MM.1S (cell line): ENCODE data around the gene LRWD1.

Experiments
- DNase-seq: peaks from one replicate; pipeline ENCODE4 v3.0.0-alpha.2; 2015
- H2AFZ ChIP-seq: fragments of 300-600 bp; sonication (generic); 2 replicates; pipeline ENCODE4 v1.6.0; 2016; ENCODE audit warnings: antibody characterized with exemption, low read length
- H3F3A ChIP-seq: fragments of 300-600 bp; sonication (generic); 2 replicates; pipeline ENCODE4 v1.6.1; 2016; ENCODE audit warnings: mild to moderate bottlenecking, antibody characterized with exemption, low read length, moderate library complexity, mixed read lengths; ENCODE audit not compliant: insufficient read depth
- H3K27ac ChIP-seq: fragments of 300-600 bp; sonication (generic); 2 replicates; pipeline ENCODE4 v1.5.1; 2016; ENCODE audit warnings: mild to moderate bottlenecking, low read length
- H3K27me3 ChIP-seq: fragments of 300-600 bp; sonication (generic); replicated peaks from 2 replicates; pipeline ENCODE4 v1.6.0; 2016; ENCODE audit warnings: low read length; ENCODE audit not compliant: insufficient read depth
- H3K36me3 ChIP-seq: fragments of 300-600 bp; sonication (generic); replicated peaks from 2 replicates; pipeline ENCODE4 v1.6.1; 2016; ENCODE audit warnings: mild to moderate bottlenecking, low read length, mixed read lengths; ENCODE audit not compliant: insufficient read depth
- H3K4me1 ChIP-seq: fragments of 300-600 bp; sonication (generic); 2 replicates; pipeline ENCODE4 v1.6.1; 2016; ENCODE audit warnings: low read length, mixed read lengths
- H3K4me2 ChIP-seq: fragments of 300-600 bp; sonication (generic); 2 replicates; pipeline ENCODE4 v1.6.0; 2016; ENCODE audit warnings: low read depth, low read length
- H3K4me3 ChIP-seq: fragments of 300-600 bp; sonication (generic); 2 replicates; pipeline ENCODE4 v1.5.1; 2016; ENCODE audit warnings: low read length, mixed read lengths
- H3K79me2 ChIP-seq: fragments of 300-600 bp; sonication (generic); 2 replicates; pipeline ENCODE4 v1.6.1; 2016; ENCODE audit warnings: mixed run types, low read length, mixed read lengths
- H3K9ac ChIP-seq: fragments of 300-600 bp; sonication (generic); 2 replicates; pipeline ENCODE4 v1.6.1; 2016; ENCODE audit warnings: low read length, mixed read lengths
- H3K9me2 ChIP-seq: fragments of 300-600 bp; sonication (generic); replicated peaks from 2 replicates; pipeline ENCODE4 v1.6.1; 2016; ENCODE audit warnings: mild to moderate bottlenecking, low read length, mixed read lengths; ENCODE audit not compliant: insufficient read depth
- H3K9me3 ChIP-seq: fragments of 300-600 bp; sonication (generic); replicated peaks from 2 replicates; pipeline ENCODE4 v1.6.1; 2016; ENCODE audit warnings: mild to moderate bottlenecking, low read length, mixed read lengths; ENCODE audit not compliant: insufficient read depth
- H4K20me1 ChIP-seq: fragments of 300-600 bp; sonication (generic); 2 replicates; pipeline ENCODE4 v1.6.1; 2016; ENCODE audit warnings: mild to moderate bottlenecking, low read length, moderate library complexity, mixed read lengths; ENCODE audit not compliant: insufficient read depth
- EZH2 ChIP-seq: fragments of 300-600 bp; sonication (generic); optimal IDR thresholded peaks from 2 replicates; pipeline ENCODE3; 2017; ENCODE audit warnings: low read depth, mild to moderate bottlenecking, antibody characterized with exemption, low read length, mixed read lengths
- EZH2phosphoT487 ChIP-seq: fragments of 300-600 bp; sonication (generic); IDR thresholded peaks from 2 replicates; pipeline ENCODE4 v1.6.1; 2018; ENCODE audit warnings: antibody characterized with exemption, low read length
- TF ChIP-seq, protein P1 (sequence below): fragments of 300-600 bp; sonication (generic); IDR thresholded peaks from 2 replicates; pipeline ENCODE4 v1.5.1; 2016; ENCODE audit warnings: antibody characterized with exemption, low read length, mixed read lengths

Gene LRWD1

DNA sequence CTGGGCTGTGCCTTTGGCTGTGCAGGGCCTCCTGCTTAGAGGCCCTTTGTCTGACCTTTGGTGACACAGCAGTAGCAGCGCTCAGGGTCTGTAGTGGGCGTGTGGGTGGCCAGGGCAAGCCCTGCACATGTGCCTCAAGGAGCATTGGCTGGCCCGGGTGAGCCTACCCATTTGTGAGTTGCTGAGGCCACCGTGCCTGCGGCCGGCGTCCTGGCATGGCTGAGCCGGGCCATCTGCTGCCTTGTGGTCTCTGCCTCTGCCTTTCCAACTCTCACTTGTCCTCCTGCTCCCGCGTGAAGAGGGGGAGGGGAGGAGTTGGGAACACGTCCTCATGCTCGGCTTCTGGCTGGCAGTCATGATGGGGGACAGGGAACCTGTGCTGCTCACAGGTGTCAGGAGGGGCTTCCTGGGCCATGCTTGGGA is 40.6 kb upstream of the LRWD1 start:
- peak; percentile 62 for DNase-seq
- Histone ChIP-seq H3K36me3 (peaks cover 6% of the 10 kb centered on the region), H3K9me3 (no peaks in the 10 kb centered on the region), H3K9me2 (no peaks in the 10 kb centered on the region), H3K27ac (peak overlapping the region; percentile 98), H2AFZ (peak overlapping the region; percentile 10; the same call in 1 of the 2 replicates), H3K4me1 (peaks cover 53% of the 10 kb centered on the region), H3K27me3 (no peaks in the 10 kb centered on the region), H3K9ac (peak overlapping the region; percentile 93), H3K4me2 (peak overlapping the region; percentile 84), H4K20me1 (no peaks in the 10 kb centered on the region), H3K4me3 (peak overlapping the region; percentile 20; the same call in 1 of the 2 replicates), H3F3A (peaks cover 43% of the 10 kb centered on the region), H3K79me2 (peaks cover 33% of the 10 kb centered on the region)
- TF ChIP-seq EZH2 (no peak), EZH2phosphoT487 (no peak)
- TF ChIP-seq, protein P1, sequence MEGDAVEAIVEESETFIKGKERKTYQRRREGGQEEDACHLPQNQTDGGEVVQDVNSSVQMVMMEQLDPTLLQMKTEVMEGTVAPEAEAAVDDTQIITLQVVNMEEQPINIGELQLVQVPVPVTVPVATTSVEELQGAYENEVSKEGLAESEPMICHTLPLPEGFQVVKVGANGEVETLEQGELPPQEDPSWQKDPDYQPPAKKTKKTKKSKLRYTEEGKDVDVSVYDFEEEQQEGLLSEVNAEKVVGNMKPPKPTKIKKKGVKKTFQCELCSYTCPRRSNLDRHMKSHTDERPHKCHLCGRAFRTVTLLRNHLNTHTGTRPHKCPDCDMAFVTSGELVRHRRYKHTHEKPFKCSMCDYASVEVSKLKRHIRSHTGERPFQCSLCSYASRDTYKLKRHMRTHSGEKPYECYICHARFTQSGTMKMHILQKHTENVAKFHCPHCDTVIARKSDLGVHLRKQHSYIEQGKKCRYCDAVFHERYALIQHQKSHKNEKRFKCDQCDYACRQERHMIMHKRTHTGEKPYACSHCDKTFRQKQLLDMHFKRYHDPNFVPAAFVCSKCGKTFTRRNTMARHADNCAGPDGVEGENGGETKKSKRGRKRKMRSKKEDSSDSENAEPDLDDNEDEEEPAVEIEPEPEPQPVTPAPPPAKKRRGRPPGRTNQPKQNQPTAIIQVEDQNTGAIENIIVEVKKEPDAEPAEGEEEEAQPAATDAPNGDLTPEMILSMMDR, result no peak

DNA sequence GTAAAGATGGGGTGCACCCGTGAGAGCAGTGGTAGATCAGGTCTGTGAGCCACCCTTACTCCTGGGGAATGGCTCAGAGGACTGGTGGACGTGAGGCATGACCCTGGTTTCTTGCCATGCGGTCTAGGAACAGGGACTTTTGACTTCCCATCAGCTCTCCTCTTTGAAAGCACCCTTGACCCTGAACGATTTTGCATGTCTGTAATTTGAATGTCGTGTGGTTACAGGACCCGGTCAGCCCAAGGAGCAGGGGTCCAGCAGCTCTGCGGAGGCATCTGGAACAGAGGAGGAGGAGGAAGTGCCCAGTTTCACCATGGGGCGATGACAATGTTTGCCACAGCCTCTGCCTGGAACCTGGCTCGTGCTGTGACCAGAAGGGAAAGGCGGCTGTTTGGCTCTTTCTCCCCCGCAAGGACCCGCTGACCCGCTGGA is 40.0 kb upstream of the LRWD1 start:
- Histone ChIP-seq H3K4me2 (peak overlapping the region; percentile 84), H3K27me3 (no peaks in the 10 kb centered on the region), H4K20me1 (no peaks in the 10 kb centered on the region), H3K36me3 (peaks cover 6% of the 10 kb centered on the region), H3K4me1 (peaks cover 59% of the 10 kb centered on the region), H3K9me3 (no peaks in the 10 kb centered on the region), H3K9ac (peak overlapping the region; percentile 93), H3F3A (peaks cover 43% of the 10 kb centered on the region), H3K27ac (peak overlapping the region; percentile 98), H3K4me3 (peak overlapping the region; percentile 20; the same call in 1 of the 2 replicates), H3K79me2 (peaks cover 34% of the 10 kb centered on the region), H3K9me2 (no peaks in the 10 kb centered on the region), H2AFZ (no peak overlapping the region)
- DNase-seq, result peak; percentile 38
- TF ChIP-seq EZH2phosphoT487, result no peak
- TF ChIP-seq, protein P1, result no peak
- no peak for TF ChIP-seq EZH2

DNA sequence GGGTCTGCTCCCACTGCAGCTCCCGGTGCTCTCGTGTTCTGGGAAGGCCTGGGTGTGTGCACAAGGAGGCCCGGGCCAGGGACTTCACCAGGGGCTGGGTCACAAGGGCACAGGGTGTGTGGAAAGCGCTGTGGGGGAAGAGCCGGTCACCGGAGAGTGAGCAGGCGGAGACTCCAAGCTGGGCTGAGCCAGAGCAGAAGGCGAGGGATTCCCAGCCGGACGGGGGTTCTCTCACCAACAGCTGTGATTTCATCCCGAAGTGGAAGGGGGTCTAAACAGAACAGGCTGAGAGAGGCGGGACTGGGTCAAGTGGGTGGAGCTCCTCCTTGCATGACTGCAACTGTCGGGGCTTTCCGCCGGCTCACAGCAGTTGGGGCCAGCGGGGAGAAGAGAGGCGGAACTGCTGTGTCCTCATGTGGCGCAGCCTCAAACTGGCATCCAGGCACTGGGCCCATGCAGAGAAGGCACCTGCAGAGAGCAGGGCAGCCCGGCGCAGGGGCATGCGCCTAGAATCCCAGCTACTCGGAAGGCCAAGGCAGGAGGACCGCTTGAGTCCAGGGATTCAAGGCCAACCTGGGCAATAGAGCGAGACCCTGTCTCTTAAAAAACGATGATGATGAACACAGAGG is 39.0 kb upstream of the LRWD1 start:
- Histone ChIP-seq H3F3A (peaks cover 43% of the 10 kb centered on the region), H3K4me3 (peak overlapping the region; percentile 45)

More for the DNA sequence above, 39.0 kb upstream of the LRWD1 start:
- no peak overlapping the region for H2AFZ ChIP-seq
- no peaks in the 10 kb centered on the region for H4K20me1 ChIP-seq
- H3K27ac ChIP-seq, result peak overlapping the region; percentile 98
- H3K9me2 ChIP-seq, result no peaks in the 10 kb centered on the region
- peak overlapping the region; percentile 84 for H3K4me2 ChIP-seq
- peaks cover 60% of the 10 kb centered on the region for H3K4me1 ChIP-seq
- H3K79me2 ChIP-seq, result peaks cover 29% of the 10 kb centered on the region
- no peaks in the 10 kb centered on the region for H3K27me3 ChIP-seq
- TF ChIP-seq EZH2phosphoT487, result no peak
- TF ChIP-seq, protein P1, result no peak
- peak; percentile 97 for DNase-seq
- peak overlapping the region; percentile 93 for H3K9ac ChIP-seq
- no peaks in the 10 kb centered on the region for H3K9me3 ChIP-seq
- H3K36me3 ChIP-seq, result peaks cover 1% of the 10 kb centered on the region
